ENCODE measurements around the gene STX11. TPM values are rescaled to one million over a fixed set of nuclear protein-coding genes. Genes with fewer than 3 reads are reported as not detected.
A peak's percentile ranks its signal among the peaks of the same experiment; 100 is the strongest.

Gene STX11
- total RNA-seq, 2 donors from 2014 or later, result 11.3 to 11.4 TPM

- DNase-seq (no peak), ATAC-seq (no peak)
- intact Hi-C loops (cut with DNase I), result no loop called here
Measured at GRCh38 chr6:144193181-144193580, 42.9 kb downstream of the STX11 start.

DNA sequence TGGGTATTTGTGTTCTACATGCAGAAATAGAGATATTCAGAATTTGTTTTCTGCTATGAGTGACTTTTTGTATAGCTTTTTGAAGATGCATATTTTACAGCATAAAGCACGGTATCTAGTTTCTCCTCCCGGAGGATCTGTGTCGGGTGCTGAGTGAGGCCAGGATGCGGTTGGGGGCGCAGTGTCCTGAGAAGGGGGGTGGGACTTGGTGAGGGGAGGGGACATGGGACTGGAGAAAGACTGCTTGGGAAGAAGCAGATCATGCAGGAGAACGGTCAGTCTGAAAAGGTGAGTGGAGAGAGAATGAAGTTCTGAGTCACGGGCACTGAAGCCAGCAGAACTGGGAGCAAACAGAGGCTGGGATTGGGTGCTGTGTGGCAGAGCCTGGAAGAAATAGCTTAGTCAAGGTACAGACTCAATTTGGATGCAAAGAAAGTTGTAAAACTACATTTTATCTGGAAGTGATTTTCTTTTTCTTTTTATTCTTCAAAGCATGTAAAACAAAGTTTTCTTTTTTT, 44.0 kb downstream of the STX11 start:
- no peak for DNase-seq
- no peak for ATAC-seq
- intact Hi-C loops (cut with DNase I), result no loop called here

DNA sequence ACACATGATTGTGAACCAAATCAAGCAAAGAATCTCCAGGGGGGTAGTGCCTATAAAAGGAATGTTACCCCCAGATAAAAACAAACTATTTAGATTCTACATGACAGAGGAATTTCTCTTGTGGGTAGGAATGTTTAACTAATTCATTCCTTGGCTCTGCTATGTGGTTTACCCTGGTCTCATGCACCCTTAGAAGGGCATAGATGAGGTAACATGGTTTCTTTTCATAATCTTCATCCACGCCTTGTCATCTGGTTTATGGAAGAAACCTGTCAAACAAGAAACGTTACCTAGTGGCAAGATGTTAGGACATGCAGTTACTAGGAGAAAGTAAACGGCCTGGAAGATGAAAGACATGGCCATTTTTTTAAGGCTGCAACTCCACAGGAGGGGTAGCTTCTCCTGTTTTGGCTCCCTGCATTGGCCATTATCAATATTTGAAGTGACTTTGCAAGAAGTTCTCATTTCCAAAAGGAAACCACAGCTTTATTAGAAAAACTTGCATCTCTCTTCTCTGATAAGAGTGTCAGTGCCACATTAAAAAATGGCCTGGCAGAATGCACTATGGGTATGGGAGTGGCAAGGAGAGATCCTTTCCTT, 45.5 kb downstream of the STX11 start:
- DNase-seq (no peak), ATAC-seq (no peak)
- intact Hi-C loops (cut with DNase I), result no loop called here

DNA sequence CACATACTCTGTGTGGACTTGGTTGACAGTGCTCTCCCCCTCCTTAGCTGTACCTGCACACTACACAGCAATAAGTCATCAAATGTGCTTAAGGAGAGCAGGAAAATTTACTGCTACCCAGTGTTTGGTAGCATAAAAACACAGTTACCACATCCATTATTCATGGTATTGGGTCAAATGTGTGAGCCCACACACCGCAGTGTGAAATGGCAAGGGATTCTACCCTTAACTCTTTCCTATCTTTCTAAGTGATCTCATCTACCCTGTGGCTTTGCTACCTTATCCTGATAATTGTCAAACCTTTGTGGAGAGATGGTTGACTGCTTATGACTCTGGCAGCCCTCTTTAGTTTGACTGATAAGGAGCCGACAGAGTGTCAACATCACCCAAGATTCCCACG, 47.6 kb downstream of the STX11 start:
- intact Hi-C loops (cut with DNase I), result no loop called here
- no peak for DNase-seq

DNA sequence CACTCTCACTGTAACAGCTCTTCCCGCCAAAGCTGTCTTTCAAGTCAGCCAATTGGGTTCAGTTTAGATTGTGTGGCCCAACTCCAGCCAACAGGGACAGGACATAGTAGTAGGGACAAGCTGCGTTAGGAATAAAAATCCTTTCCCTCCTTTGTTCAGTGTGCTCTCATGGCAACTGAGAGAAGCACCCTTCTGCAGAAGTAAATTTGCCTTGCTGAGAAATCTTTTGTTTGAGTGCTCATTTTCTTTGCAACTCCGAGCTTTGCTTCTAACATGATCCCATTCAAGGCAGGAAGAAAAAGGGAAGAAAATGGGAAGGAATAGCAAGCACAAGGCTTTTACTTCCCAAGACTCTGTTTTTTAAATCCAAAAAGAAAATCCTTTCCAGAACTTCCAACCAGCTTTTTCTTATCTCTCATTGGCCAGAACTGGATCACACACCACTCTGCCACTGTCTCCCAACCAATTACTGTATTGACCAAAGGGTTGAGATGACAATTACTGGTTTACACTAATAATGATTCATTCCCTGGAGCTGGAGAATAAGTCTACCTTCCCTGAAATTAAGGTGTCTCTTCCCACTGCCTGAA, 52.7 kb downstream of the STX11 start:
- no peak for ATAC-seq
- DNase-seq, result no peak
- intact Hi-C loops (cut with DNase I), result no loop called here

More for the DNA sequence above, 47.6 kb downstream of the STX11 start:
- peak in 1 of 2 donors; percentile 39 for ATAC-seq

DNA sequence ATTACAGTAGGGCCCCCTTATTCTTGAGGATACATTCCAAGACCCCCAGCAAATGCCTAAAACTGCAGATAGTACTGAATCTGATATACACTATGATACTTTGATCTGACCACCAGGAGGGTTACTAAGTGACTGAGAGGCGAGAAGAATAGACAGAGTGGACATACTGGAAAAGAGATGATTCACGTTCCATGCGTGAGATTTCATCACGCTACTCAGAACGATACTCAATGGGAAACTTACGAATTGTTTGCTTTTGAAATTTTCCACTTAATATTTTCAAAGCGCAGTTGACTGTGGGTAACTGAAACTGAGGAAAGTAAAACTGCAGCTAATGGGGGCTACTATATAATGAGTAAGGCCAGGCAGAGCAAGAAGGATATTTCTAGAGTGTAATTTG, 60.8 kb downstream of the STX11 start:
- ATAC-seq, result no peak
- intact Hi-C loops (cut with DNase I), result loop anchor here in 1 of 2 donors (10.0 kb wide), 1 partner anchor 264 kb away; no protein-coding TSS in a partner anchor

GRCh38 chr6:144213315-144213714, 63.0 kb downstream of the STX11 start:
- intact Hi-C loops (cut with DNase I), result loop anchor here in 1 of 2 donors (10.0 kb wide), 1 partner anchor 261 kb away; no protein-coding TSS in a partner anchor
- DNase-seq, result no peak
- no peak for ATAC-seq

More for the DNA sequence above, 60.8 kb downstream of the STX11 start:
- no peak for DNase-seq

DNA sequence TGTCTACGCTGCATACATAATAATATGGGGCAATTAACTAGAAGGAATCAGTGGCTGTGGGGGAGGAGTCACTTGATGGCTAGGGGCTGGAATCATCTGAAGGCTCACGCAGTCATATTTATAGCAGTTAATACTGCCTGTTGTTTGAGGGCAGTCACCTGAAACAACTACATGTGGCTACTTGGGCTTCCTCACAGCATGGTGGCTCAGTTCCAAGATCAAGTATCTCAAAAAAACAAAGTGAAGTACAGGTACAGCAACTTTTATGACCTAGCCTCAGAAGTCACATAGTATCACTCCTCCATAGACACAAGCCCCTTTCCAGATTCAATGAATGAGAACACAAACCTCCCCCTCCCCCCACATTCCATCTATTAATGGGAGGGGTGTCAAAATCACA, 63.7 kb downstream of the STX11 start:
- no peak for ATAC-seq
- DNase-seq, result no peak
- intact Hi-C loops (cut with DNase I), result loop anchor here in 1 of 2 donors (10.0 kb wide), 1 partner anchor 261 kb away; no protein-coding TSS in a partner anchor

DNA sequence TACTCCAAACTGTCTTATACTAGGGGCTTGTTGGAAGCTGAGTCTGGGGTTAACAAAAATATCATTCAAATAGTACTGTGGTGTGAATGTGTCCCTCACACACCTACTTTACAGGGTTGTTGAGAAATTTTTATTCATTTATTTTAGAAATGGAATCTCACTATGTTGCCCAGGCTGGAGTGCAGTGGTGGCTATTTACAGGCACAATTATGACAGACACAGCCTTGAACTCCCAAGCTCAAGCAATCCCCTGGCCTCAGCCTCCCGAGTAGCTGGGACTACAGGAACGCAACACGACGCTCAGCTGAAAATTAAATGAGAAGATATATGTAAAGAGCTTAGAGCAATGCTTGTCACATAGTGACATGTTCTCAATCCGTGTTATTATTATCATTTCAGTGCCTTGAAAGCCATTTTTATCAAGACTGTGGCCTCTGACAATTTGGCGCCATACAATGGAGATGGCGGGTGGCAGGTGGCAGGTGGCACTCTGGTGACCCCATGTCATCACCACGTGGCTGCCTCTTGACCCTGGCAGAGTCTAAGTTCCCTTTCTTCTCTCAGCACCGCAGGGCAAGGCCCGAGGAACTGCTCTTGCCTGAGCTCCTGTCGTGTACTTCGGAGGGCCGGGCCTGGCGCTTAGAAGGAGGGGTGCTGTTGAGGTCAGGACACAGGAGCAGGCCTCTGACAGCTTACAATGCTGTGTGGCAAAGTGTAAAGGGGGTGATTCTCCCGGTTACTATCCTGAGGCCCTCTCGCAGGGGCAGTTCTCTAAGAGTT, 64.5 kb downstream of the STX11 start:
- intact Hi-C loops (cut with DNase I), result loop anchor here (5.0 to 10.0 kb wide), 3 partner anchors 63 to 260 kb away; partner anchors contain the start of gene STX11 (in 1 of the 2)
- ATAC-seq (no peak), DNase-seq (no peak)

DNA sequence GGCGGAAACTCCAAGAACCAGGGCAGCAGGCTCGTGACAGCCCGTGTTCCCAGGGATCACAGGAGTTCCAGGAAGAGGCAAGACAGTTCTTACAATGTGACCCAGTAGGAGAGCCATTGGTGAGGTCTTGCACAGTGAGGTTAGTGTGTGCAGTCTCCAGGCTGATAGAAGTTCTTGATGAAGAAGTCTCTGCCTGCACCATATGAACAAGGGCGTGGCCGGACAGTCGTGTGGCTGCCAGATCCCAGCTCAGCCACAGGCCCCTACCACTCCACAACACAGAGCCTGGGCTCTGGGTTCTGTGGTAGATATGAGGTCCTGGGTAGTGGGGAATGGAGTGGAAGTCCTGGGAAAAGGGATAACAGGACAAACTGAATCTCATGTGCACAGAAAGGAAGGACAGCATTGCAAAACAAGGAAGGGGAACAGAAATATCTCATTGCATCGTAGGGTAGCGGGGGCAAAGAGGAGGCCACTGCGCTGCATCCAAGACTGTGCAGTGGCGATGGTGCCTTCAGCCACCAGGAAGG, 65.2 kb downstream of the STX11 start:
- DNase-seq, result peak; percentile 31

GRCh38 chr6:144215932-144216667, 65.8 kb downstream of the STX11 start:
- DNase-seq (peak; percentile 94), ATAC-seq (peak; percentile 95)
- intact Hi-C loops (cut with DNase I), result loop anchor here (2.0 to 10.0 kb wide), 6 partner anchors 64 to 267 kb away; partner anchors contain the start of genes STX11 (in 2 of the 2) and UTRN (in 1 of the 2)

More for the DNA sequence above, 65.2 kb downstream of the STX11 start:
- ATAC-seq, result peak; percentile 7 to 33
- intact Hi-C loops (cut with DNase I), result loop anchor here (5.0 to 10.0 kb wide), 3 partner anchors 63 to 259 kb away; partner anchors contain the start of gene STX11 (in 1 of the 2)

DNA sequence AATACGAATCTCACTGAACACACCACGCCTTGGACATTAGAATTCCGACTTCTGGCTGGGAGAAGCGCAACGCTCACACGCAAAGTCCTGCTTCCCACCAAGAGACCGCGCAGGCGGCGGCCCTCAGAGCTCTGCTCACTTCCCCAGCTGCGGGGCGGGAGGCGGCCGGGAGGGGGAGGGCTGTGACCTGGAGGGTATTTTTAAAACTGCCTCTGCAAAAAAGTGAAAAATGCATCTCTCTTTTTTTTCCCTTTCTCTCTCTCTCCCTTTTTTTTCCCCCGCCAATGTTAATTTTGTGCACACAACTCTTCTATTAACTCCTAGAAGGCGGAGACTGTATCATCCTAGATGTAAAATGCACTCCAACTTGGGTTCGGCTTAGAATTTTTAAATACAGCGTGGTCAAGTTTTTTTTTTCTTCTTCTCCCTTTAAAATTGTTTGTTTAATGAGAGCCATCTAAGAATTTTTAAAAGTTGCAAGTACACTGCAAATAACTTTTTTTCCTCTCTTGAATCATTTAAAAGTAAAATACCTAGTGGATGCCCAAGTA, 66.4 kb downstream of the STX11 start:
- intact Hi-C loops (cut with DNase I), result loop anchor here (2.0 to 10.0 kb wide), 6 partner anchors 64 to 266 kb away; partner anchors contain the start of genes STX11 (in 2 of the 2) and UTRN (in 1 of the 2)
- peak; percentile 79 for DNase-seq
- peak; percentile 60 to 77 for ATAC-seq

DNA sequence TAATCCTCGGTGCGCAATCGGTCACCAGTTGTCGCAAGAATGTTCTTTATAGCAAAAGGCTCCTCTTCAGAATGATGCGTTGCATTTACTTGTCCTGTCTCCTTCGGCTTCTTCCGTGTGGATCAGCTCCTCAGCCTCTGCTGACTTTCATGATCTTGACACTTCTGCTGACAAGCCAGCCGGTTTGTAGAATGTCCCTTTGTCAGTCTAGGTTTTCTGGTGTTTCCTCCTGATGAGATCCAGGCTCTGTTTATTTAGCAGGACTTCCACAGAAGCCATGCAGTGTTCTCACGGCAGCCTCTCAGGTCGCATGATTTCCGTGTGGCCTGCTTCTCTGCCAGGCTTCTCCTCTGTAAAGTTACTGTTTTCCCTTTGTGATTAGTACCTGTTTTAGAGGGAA, 66.9 kb downstream of the STX11 start:
- no peak for DNase-seq
- intact Hi-C loops (cut with DNase I), result loop anchor here (2.0 to 10.0 kb wide), 6 partner anchors 65 to 266 kb away; partner anchors contain the start of genes STX11 (in 2 of the 2) and UTRN (in 1 of the 2)
- no peak for ATAC-seq

- ATAC-seq, result no peak
- no peak for DNase-seq
- intact Hi-C loops (cut with DNase I), result loop anchor here (2.0 to 10.0 kb wide), 6 partner anchors 65 to 265 kb away; partner anchors contain the start of genes STX11 (in 2 of the 2) and UTRN (in 1 of the 2)
Measured at GRCh38 chr6:144217797-144218196, 67.5 kb downstream of the STX11 start.

- ATAC-seq (no peak), DNase-seq (no peak)
- intact Hi-C loops (cut with DNase I), result loop anchor here (5.0 to 10.0 kb wide), 3 partner anchors 67 to 256 kb away; partner anchors contain the start of gene STX11 (in 1 of the 2)
Measured at GRCh38 chr6:144219056-144219685, 68.9 kb downstream of the STX11 start.

- DNase-seq (no peak), ATAC-seq (no peak)
- intact Hi-C loops (cut with DNase I), result no loop called here
Measured at GRCh38 chr6:144220031-144220790, 69.9 kb downstream of the STX11 start.

GRCh38 chr6:144223686-144224085, 73.4 kb downstream of the STX11 start:
- no peak for DNase-seq
- intact Hi-C loops (cut with DNase I), result no loop called here
- ATAC-seq, result no peak

Measured in left cardiac atrium (tissue), 4 donors.